Forelimb muscle (tissue), 1 donor: Measurements from ENCODE around the gene RCCD1. TPM values are rescaled to one million over a fixed set of nuclear protein-coding genes. Genes with fewer than 3 reads are reported as not detected.

Source experiments
- DNase-seq: peaks from one replicate; pipeline ENCODE4 v3.0.0-alpha.2; 2013; ENCODE audit warnings: low read depth
- polyA plus RNA-seq: library from polyadenylated mRNA; unstranded; fragments of 120-200 nt; gene quantifications from one replicate; pipeline ENCODE4 v1.2.1, GENCODE V29; 2013; ENCODE audit not compliant: insufficient read length

RCCD1 gene
- polyA plus RNA-seq, 1 donor = 13.0 TPM

- no peak for DNase-seq
These were observed 12.1 kb upstream of the RCCD1 start for GRCh38 chr15:90942354-90943120.

GRCh38 chr15:90945091-90945490, 9.6 kb upstream of the RCCD1 start:
- no peak for DNase-seq

GRCh38 chr15:90946538-90946937, 8.1 kb upstream of the RCCD1 start:
- DNase-seq = no peak

- DNase-seq = no peak
These were observed 7.6 kb upstream of the RCCD1 start for GRCh38 chr15:90946941-90947576.

- DNase-seq = no peak
These were observed 6.9 kb upstream of the RCCD1 start for GRCh38 chr15:90947577-90948357.

GRCh38 chr15:90948506-90948905, 6.2 kb upstream of the RCCD1 start:
- no peak for DNase-seq

GRCh38 chr15:90949979-90950675, 4.6 kb upstream of the RCCD1 start:
- no peak for DNase-seq

- no peak for DNase-seq
These were observed 4.0 kb upstream of the RCCD1 start for GRCh38 chr15:90950676-90951075.

GRCh38 chr15:90952901-90953677, 1.6 kb upstream of the RCCD1 start:
- DNase-seq = no peak

- no peak for DNase-seq
These were observed 555 bp upstream of the RCCD1 start for GRCh38 chr15:90953947-90954711.

- DNase-seq = no peak
These were observed 1.1 kb downstream of the RCCD1 start for GRCh38 chr15:90955624-90956273.

- DNase-seq = no peak
These were observed 1.8 kb downstream of the RCCD1 start for GRCh38 chr15:90956274-90957030.

- DNase-seq = no peak
These were observed 2.5 kb downstream of the RCCD1 start for GRCh38 chr15:90957031-90957790.

GRCh38 chr15:90957791-90958190, 3.1 kb downstream of the RCCD1 start:
- DNase-seq = no peak

GRCh38 chr15:90959028-90959595, 4.4 kb downstream of the RCCD1 start:
- DNase-seq = no peak

- no peak for DNase-seq
These were observed 5.2 kb downstream of the RCCD1 start for GRCh38 chr15:90959894-90960293.

- DNase-seq = no peak
These were observed 5.8 kb downstream of the RCCD1 start for GRCh38 chr15:90960298-90961091.
